HG03064 (cell line): ENCODE results near the gene BOC.

Source experiments
- ATAC-seq: cut with Tn5 transposase; IDR thresholded peaks from one replicate; pipeline ENCODE4 v1.9.1; 2021; ENCODE audit warnings: low read depth; ENCODE audit not compliant: unreplicated experiment

BOC gene

GRCh38 chr3:113193288-113193687 is 18.1 kb upstream of the BOC start:
- ATAC-seq = no peak

GRCh38 chr3:113193719-113194118 is 17.6 kb upstream of the BOC start:
- no peak for ATAC-seq

- no peak for ATAC-seq
Measured at GRCh38 chr3:113194823-113195401, 16.4 kb upstream of the BOC start.

GRCh38 chr3:113200351-113200750 is 11.0 kb upstream of the BOC start:
- ATAC-seq = no peak

- ATAC-seq = no peak
Measured at GRCh38 chr3:113200946-113201345, 10.4 kb upstream of the BOC start.

GRCh38 chr3:113204371-113204770 is 7.0 kb upstream of the BOC start:
- ATAC-seq = no peak

GRCh38 chr3:113205481-113205880 is 5.9 kb upstream of the BOC start:
- ATAC-seq = no peak

GRCh38 chr3:113210604-113211329 is 590 bp upstream of the BOC start:
- no peak for ATAC-seq

GRCh38 chr3:113212150-113212843 is 940 bp downstream of the BOC start:
- no peak for ATAC-seq

GRCh38 chr3:113212844-113213375 is 1.6 kb downstream of the BOC start:
- no peak for ATAC-seq

- ATAC-seq = no peak
Measured at GRCh38 chr3:113213896-113214587, 2.7 kb downstream of the BOC start.

- no peak for ATAC-seq
Measured at GRCh38 chr3:113214917-113215595, 3.7 kb downstream of the BOC start.

- ATAC-seq = no peak
Measured at GRCh38 chr3:113216393-113216792, 5.0 kb downstream of the BOC start.

- no peak for ATAC-seq
Measured at GRCh38 chr3:113218011-113218680, 6.8 kb downstream of the BOC start.

- no peak for ATAC-seq
Measured at GRCh38 chr3:113218681-113219045, 7.3 kb downstream of the BOC start.

- ATAC-seq = no peak
Measured at GRCh38 chr3:113219605-113220300, 8.4 kb downstream of the BOC start.

- no peak for ATAC-seq
Measured at GRCh38 chr3:113220721-113221120, 9.4 kb downstream of the BOC start.

GRCh38 chr3:113221721-113222257 is 10.4 kb downstream of the BOC start:
- no peak for ATAC-seq

- no peak for ATAC-seq
Measured at GRCh38 chr3:113222451-113223086, 11.2 kb downstream of the BOC start.
